ENCODE results near the gene KIF6.

The KIF6 gene

DNA sequence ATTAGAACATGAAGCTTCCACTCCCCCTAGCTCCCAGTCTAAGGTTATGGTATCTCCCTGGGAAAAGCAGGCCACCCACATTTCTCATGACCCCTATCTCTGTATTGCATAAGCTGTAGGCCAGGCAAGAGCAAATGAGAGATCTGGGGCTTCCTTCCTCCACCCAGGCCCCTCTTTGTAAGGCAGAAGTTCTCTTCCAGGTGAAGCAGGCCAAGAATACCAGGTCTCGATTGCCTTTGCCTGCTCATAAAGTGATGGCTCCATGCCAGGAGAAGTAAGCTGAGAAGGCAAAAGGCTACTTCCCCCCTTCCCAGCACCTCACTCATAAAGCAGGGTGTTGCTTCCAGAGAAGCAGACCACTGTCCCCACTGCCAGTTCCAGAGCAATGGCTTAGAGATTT is 258.6 kb downstream of the KIF6 start:
- in situ Hi-C loops (cut with MboI; ENCODE audit: low sequenced_read_pairs), result no loop called here

DNA sequence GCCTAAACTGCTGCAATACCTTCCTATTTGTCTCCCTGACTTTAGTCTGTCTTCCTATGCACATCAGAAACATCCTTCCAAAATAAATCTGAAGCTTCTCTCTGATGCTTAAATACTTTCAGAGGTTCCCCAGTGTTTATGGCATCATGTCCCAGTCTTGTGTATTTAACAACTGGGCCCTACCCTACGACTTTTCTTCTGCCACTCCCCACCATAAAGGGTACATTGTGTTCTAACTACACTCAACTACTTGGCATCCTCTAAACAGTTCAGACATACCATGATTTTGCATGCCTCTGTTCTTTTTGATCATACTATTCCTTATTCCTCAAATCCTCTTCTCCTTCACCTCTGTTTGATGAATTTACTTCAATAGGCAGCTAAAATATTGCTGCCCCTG is 259.7 kb downstream of the KIF6 start:
- in situ Hi-C loops (cut with MboI; ENCODE audit: low sequenced_read_pairs), result no loop called here

DNA sequence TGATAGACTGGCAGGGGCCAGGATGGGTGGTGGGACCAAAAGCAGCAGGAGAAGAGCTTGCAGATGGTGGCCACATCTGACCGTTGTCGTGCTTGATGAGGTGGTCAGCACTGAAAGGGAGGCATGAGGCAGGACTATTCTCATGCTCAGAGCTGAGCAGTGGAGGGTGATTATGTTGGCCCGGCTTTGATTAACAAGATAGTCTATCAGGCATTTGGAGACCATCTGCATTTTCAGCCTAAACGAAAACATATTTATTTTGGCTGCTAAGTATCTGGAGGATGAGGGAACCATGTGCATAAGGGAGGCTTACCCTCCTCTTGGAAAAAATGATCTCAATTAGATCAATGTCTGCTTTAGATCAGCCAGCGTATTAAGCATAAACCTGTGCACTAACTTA is 261.1 kb downstream of the KIF6 start:
- in situ Hi-C loops (cut with MboI; ENCODE audit: low sequenced_read_pairs), result no loop called here

DNA sequence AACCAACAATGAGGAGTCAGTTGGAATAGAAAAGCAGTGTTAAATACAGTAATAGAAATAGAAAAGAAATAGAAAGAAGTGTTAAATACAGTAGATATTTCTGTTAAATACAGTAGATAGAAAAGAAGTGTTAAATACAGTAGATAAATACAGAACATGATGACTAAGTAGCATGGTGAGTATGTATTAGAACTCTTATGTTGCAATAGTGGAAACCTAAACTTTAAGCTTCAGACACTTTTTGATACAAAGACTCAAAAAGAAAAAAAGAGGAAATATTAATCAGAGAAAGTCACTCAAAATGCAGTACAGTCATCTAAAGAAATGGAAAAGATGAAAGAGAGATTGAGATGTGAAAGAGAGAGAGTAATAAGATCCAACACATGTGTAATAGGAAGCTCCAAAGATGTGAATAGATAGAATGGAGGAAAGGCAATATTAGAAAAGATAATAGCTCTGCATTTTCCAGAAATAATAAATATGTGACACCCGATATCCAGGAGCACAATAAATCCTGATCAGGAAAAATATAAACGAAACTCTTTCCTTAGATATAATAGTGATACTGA is 271.2 kb downstream of the KIF6 start:
- in situ Hi-C loops (cut with MboI; ENCODE audit: low sequenced_read_pairs), result no loop called here

DNA sequence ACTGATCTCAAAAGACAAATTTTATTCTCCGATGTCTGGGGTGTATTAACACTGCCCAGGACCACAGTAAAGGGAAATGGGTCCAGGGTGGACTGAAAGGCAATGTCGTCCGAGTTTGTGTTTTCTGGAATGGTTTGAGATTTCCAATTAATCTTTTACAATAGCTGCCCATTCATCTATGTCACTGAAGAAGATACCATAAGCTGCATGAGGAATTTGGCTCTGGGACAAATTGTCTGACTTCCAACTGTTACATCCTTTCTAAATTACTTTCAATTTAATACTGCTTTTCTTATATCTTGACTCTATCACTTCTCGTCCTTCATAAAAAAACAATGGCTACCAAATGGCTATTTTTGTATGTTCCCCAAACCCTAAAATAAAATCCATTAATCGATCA is 272.0 kb downstream of the KIF6 start:
- in situ Hi-C loops (cut with MboI; ENCODE audit: low sequenced_read_pairs), result no loop called here

DNA sequence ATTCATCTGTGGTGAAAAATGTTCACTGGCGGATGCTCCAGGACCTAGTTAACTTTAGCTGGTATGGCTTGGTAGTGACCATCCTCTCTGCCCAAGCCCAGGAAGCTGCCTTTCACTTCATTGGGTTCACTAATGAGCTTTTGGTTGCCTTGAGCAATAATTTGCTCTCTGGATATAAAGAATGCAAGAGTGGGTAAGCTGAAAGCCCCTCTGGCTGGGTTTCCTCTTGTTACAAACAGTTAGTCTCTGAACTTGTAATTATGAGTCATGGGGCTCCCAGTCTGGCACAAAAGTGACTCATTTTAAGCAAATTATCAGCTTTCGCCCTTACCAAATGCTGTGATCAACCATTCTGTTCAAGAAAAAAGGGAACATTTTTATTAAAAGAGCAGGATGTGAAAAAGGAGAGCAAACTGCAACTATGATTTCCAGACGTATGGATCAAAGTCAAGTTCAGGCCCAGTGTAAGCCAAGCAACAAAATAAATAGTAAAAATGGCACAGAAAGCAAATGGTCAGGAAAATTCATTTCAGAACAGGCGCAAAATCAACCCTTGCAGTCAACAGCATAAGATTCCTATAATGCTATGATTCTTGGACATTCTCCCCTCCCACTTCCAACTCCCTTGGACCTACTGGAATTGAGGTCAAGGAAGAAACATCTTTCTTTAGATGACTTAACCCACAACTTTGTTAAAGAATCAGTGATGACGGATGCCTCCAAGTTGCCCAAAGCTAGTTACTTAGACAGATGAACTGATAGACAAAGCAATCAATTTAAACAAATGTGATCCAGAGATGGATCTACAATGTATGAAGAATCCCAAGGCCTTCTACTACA is 272.7 kb downstream of the KIF6 start:
- in situ Hi-C loops (cut with MboI; ENCODE audit: low sequenced_read_pairs), result no loop called here

DNA sequence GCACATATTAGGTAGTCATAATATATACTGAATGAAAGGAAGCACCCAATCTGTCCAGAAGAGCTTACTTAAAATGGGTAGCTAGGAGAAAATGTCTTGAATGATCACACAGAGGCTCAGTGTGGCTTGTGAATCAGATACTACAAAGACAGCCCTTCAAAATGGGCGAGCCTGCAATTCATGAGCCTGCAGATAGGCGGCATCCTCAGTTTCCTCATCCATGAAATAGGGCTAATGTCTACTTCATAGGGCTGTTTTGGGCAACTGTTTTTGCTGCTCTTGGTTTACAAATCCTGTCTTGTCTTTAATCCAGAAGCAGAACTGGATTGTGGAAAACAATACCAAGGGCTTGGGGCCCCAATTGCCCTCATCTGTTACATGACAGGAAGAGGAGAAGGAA is 273.4 kb downstream of the KIF6 start:
- in situ Hi-C loops (cut with MboI; ENCODE audit: low sequenced_read_pairs), result no loop called here

DNA sequence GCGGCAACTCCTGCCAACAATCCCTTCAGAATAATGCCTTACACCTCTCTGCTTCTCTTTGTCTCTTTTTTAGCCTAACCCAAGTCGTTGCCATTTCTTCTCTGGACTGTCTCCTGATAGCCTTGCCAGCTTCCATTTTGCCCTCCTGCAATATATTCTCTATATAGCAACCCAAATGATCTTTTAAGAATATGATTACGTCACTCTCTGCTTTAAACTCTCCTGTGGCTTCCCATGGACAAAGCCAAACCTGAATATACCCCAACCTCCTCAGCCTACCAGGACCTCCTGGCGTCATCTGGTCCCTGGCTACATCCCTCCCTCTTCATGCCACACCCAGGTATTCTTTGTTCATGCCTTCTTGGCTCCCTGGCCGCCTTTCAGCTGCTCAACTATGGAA is 276.2 kb downstream of the KIF6 start:
- in situ Hi-C loops (cut with MboI; ENCODE audit: low sequenced_read_pairs), result no loop called here

DNA sequence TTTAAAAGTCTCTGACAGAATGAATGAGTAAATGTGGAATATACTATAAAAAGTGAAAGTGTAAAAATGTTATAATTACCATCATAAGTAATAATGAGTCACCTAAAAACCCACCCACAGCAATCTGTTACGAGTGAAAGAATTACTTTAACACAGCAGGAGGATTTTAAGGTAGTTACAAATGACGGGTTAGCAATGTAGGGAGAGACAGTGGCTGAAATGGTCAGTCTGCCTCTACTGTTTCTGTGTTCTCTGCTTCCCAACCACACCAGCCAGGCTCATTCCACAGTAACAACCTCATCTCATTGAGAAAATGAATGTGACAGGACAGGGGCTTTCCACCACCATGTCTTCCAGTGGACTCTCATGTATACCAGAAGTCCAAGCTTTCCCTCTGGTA is 278.3 kb downstream of the KIF6 start:
- in situ Hi-C loops (cut with MboI; ENCODE audit: low sequenced_read_pairs), result no loop called here

DNA sequence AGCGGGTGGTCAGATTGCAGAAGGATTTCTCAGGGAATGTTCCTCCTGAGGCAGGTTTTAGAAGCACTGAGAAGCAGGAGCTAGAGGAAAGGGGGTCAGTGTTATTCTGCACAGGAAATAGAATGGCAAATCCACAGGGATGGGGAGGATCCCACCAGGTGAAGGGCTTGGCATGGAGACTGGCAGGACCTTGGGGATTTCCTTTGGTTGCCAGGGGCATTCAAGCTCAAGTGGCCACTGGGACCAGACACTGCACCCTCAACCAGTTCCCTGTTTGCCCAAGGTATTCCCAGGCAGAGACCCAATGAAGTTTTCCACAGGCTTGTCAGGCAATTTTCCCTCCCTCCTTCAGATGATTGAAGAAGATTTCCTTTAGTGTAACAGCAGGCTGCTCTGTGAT is 279.5 kb downstream of the KIF6 start:
- in situ Hi-C loops (cut with MboI; ENCODE audit: low sequenced_read_pairs), result no loop called here

DNA sequence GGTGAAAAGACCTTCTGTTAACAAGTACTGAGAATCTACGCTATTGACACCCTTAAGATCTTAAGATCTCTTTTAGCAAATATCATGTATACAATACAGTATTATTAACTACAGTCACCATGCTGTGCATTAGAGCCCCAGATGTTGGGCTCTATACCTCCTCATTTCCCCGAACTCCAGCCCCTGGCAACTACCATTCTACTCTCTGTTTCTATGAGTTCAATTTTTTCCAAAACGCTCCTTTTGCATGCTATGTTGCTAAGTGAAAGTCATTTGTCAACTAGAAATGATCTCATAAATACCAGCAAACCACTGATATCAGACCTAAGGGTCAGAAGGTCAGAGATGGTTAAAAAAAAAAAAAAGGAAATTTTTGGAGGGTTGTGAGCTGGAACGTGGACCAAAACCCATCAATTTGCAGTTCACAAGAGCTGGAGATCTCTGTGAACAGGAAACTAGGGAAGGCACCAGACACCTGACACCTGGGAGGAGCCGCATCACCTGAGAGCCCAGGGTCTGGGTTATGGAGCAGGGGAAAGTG is 280.7 kb downstream of the KIF6 start:
- in situ Hi-C loops (cut with MboI; ENCODE audit: low sequenced_read_pairs), result no loop called here

DNA sequence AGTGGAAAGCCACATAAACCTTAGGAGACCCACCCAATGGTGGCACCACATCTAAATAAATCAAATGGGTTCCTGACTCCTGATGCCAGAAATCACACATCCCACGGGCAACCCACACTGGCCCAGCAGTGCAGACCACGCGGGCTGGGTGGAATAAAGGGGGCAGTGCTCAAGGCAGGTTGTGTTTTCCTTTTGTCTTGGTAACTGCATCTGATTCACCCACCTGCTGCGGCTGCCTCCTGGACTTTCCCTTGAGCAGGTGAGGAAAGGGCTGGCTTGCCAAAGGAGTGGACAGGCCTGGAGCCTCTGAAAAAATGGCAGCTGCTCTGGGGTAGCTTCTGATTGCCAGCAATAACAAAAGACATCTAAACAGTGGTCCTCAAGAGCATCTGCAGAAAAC is 283.2 kb downstream of the KIF6 start:
- in situ Hi-C loops (cut with MboI; ENCODE audit: low sequenced_read_pairs), result no loop called here

DNA sequence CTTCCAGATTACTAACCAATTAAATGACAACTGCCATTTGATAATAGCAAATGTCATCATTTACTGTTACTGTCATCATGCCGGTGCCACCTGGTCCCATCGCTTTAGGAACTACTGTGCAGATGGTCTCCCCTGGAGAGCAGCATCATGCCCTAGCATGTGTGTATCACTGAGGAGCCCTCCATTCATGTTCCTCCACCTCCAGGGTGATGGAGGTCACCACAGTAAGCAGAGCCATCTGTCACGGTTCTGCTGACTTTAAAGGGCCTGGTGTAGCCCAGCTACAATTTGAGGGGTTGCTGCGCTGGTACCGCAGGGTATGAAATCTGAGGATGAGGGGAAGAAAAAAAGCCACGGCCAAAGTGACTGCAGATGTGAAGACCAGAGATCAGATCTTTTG is 283.9 kb downstream of the KIF6 start:
- in situ Hi-C loops (cut with MboI; ENCODE audit: low sequenced_read_pairs), result no loop called here

DNA sequence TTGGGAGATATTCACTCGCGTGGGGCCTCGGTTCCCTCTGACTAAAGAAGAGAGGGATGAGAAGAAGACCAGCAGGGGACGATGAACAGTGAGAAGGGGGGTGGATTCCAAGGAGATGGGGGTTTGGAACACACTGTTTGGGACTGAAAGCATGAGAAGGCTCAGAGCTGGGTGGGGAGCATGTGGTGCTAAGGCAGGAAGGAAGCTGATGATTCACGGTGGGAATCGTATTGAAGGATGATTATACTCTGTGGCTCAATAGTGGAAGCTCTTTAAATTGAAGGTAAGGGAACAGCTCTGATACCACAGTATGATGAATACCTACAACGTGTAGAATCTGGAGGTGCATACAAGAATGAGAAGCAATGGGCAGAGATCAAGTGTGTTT is 285.2 kb downstream of the KIF6 start:
- in situ Hi-C loops (cut with MboI; ENCODE audit: low sequenced_read_pairs), result no loop called here

DNA sequence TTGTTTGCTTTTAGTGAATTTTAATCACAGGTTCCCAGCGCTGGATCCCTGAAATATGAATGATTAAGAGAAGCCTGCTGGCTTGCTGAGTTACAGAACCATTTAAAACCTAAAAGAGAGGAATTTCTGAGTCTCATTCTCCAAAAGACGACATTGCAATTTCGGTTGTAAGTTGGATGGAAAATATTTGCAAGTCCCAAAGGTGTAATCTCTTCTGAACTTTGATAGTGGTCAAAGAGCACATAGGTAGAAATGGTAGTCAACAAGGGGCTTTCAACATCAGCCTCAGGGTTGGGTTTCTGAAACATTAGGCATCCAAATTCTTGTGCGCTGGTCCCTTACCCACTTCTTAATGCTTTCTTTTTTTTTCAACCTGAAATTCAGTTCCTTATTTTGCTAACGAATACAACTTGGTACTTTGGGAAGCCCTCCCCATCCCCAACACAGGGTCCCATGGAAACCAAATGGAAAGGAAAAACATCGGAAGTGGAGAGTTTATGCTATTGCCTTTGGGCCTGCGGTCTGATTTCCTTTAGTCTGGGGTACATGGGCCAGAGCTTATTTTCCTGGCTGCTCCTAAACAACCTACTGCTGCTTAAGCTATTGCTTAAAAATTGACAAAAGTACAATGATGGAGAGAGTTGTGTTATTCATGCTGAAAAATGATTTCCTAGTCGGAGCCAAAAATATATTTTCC is 285.7 kb downstream of the KIF6 start:
- in situ Hi-C loops (cut with MboI; ENCODE audit: low sequenced_read_pairs), result no loop called here

DNA sequence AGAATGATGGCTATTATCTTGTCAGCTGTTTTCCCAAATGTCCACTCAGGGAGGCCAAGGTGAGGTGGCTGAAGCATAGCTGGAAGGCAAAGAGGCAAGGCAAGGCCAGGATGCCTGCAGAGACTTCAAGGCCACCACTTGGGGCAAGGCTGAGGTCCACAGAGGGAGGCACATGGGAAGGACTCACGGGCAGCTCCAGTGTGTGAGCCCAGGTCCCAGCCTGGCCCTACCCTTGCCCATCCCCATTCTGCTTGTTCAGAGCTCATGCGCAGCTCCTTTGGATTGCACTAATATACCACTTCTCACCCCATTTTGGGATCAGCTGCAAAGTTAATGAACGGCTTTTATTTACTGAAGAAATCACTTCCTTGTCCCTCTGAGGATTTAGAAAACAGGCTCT is 291.6 kb downstream of the KIF6 start:
- in situ Hi-C loops (cut with MboI; ENCODE audit: low sequenced_read_pairs), result no loop called here

DNA sequence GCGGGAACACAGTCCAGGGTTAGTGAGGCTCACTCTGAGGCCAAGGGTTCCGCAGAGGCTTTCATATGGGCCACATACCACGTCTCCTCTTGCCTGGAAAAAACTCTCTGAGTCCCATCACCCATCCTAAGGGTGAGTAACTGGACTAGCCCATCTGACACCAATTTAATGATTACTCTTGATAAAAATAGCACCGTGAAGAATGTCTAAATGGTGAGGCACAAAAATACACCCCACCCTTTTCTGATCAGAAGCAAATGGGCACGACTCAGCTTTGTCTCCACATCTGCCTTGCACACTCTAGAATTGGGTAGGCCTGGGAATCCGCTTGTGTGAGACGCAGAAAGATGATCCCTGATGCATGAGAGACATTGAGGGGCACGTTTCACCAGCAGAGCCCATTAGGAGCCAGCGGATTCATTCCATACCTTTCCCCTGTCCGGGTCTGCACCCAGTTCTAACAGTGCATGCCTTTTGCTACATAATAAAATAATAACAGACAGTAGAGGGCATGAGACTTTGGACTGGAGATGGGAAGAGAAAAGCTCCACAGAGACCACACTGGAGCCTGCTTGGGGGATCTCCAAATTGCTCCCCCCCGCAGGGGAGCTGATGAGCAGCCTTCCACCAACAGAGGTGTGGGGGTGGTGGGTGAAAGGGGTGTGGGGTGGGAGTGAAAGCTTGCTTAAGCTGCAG is 292.7 kb downstream of the KIF6 start:
- in situ Hi-C loops (cut with MboI; ENCODE audit: low sequenced_read_pairs), result no loop called here

DNA sequence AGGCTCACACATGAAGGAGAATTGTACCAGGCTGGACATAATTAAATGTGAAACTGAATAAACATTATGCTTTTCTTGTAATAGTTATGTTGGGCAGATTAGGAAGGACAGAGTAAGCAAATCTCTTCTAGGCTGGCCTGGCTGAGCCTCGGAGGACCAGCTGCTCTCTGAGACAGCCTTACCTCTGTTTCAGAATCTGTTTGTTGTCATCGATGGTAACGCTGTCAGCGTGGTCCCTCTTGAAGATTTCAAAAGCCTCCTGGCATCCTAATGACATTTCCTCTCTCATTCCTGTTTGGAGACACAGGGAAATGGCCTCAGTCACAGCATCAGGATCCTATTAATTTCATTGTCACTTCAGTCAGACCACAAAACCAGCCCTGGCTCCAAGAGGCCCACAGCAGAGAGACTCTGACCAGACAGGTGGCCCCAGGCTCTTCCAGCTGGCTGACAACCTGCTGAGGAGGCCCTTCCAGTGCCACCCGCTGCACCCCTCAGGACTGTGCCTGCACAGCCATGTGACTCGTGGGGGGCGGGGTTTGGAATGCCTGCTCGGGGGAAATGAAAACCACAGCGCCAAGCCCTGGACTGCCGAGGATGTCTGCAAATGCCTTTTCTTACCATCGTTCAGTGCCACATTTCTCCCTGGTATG is 294.2 kb downstream of the KIF6 start:
- in situ Hi-C loops (cut with MboI; ENCODE audit: low sequenced_read_pairs), result no loop called here

DNA sequence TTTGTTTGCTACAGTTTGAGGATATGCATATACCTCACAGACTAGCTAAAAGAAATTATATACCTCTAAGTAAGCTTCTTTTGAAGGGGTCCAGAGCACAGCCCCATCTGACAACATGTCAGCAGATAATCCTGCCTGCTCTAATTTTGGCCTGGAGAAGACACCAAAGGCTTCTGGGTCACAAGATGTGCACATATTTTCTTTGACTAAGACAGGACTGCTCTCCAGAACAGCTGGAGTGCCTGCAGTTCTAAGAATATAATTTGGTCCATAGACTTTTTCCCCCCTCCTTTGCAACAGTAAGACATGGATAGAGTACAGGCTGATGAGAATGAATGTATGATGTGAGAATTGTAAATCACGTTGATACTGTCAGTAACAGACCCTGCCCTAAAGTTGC is 294.8 kb downstream of the KIF6 start:
- in situ Hi-C loops (cut with MboI; ENCODE audit: low sequenced_read_pairs), result no loop called here

DNA sequence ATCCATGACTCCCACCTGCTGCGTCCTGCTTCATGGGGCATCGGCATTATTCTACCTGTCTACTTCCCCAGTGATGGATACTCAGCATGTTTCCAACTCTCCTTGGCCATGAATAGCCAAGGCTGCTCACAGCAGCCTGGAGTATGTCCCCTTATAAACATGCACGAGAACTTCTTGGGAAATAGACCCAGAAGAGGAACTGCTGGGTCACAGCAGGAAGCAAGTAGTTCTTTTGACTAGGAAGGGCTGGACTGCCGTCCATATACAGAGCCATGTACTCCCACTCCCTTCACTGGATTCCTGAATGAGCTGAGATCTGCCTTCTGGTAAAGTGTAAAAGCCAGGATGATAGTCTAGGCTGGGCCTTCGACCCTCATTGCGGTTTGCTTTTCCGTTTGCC is 296.4 kb downstream of the KIF6 start:
- in situ Hi-C loops (cut with MboI; ENCODE audit: low sequenced_read_pairs), result no loop called here

DNA sequence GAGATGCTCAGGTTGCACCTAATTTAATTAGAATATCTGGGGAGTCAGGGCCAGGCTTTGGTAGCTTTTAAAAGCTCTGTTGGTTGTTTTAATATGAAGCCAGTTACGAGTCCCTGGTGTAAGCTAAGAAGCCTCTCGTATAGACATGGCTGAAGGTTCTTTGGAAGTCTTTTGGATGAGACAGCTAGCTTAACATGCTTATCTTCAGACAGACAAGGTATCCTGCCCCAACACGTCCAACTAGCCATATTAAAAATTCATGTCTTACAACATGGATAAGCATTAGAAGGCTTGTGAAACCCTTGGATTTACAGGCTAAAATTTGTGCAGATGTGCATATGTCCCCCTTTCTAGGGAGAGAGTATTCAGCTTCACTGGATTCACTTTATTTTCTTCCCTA is 297.1 kb downstream of the KIF6 start:
- in situ Hi-C loops (cut with MboI; ENCODE audit: low sequenced_read_pairs), result no loop called here

All from hTERT RPE-1 (cell line).